Osteocyte (in vitro differentiated cells): Measurements from ENCODE around the gene TADA2B. TPM values are rescaled to one million over a fixed set of nuclear protein-coding genes. Genes with fewer than 3 reads are reported as not detected.

ENCODE experiments used
- DNase-seq: peaks from one replicate; pipeline ENCODE4 v3.0.0; 2021; ENCODE audit warnings: mixed read lengths; ENCODE audit not compliant: unreplicated experiment; ENCODE audit errors: extremely low spot score
- H3K27ac Mint-ChIP-seq: one replicate; pipeline ENCODE4 v1.8.0; 2021; ENCODE audit warnings: mild to moderate bottlenecking, mixed read lengths; ENCODE audit not compliant: unreplicated experiment
- H3K27me3 Mint-ChIP-seq: one replicate; pipeline ENCODE4 v1.8.0; 2021; ENCODE audit warnings: mixed read lengths; ENCODE audit not compliant: unreplicated experiment
- H3K36me3 Mint-ChIP-seq: one replicate; pipeline ENCODE4 v1.8.0; 2021; ENCODE audit warnings: mixed read lengths; ENCODE audit not compliant: unreplicated experiment
- H3K4me1 Mint-ChIP-seq: one replicate; pipeline ENCODE4 v1.8.0; 2021; ENCODE audit warnings: mixed read lengths; ENCODE audit not compliant: unreplicated experiment
- H3K4me3 Mint-ChIP-seq: one replicate; pipeline ENCODE4 v1.8.0; 2021; ENCODE audit warnings: mild to moderate bottlenecking, moderate library complexity, mixed read lengths; ENCODE audit not compliant: unreplicated experiment
- H3K9me3 Mint-ChIP-seq: one replicate; pipeline ENCODE4 v1.8.0; 2021; ENCODE audit warnings: mixed read lengths; ENCODE audit not compliant: unreplicated experiment
- CTCF ChIP-seq: fragments of 200-600 bp; sonication (generic); IDR thresholded peaks from 2 replicates; pipeline ENCODE4 v1.5.0; 2021; ENCODE audit warnings: antibody characterized with exemption, mild to moderate bottlenecking, moderate library complexity
- total RNA-seq: library from RNA; stranded (reverse); gene quantifications from 2 replicates; pipeline ENCODE4 v1.2.1, GENCODE V29; 2021

Gene TADA2B
- total RNA-seq, 1 donor from 2014 or later = 21.4 TPM

GRCh38 chr4:7025040-7025602 lies 18.1 kb upstream of the TADA2B start:
- Mint-ChIP-seq H3K9me3 (no peaks in the 10 kb centered on the region), H3K4me3 (no peak overlapping the region), H3K36me3 (peaks cover 28% of the 10 kb centered on the region), H3K27ac (no peak overlapping the region), H3K4me1 (peaks cover 31% of the 10 kb centered on the region), H3K27me3 (no peaks in the 10 kb centered on the region)
- DNase-seq = no peak
- TF ChIP-seq CTCF = no peak

- H3K4me1 Mint-ChIP-seq = peaks cover 26% of the 10 kb centered on the region
- H3K9me3 Mint-ChIP-seq = no peaks in the 10 kb centered on the region
- no peak for DNase-seq
- H3K27me3 Mint-ChIP-seq = no peaks in the 10 kb centered on the region
- H3K27ac Mint-ChIP-seq = no peak overlapping the region
- no peak overlapping the region for H3K4me3 Mint-ChIP-seq
- no peak for TF ChIP-seq CTCF
- peaks cover 36% of the 10 kb centered on the region for H3K36me3 Mint-ChIP-seq
These were observed 17.1 kb upstream of the TADA2B start for GRCh38 chr4:7026107-7026506.

- Mint-ChIP-seq H3K9me3 (no peaks in the 10 kb centered on the region), H3K27me3 (no peaks in the 10 kb centered on the region), H3K4me3 (no peak overlapping the region), H3K27ac (no peak overlapping the region), H3K36me3 (peaks cover 39% of the 10 kb centered on the region), H3K4me1 (peaks cover 26% of the 10 kb centered on the region)
- no peak for DNase-seq
- TF ChIP-seq CTCF = no peak
These were observed 15.9 kb upstream of the TADA2B start for GRCh38 chr4:7027284-7027683.

GRCh38 chr4:7027913-7028312 lies 15.3 kb upstream of the TADA2B start:
- no peak overlapping the region for H3K4me3 Mint-ChIP-seq
- no peaks in the 10 kb centered on the region for H3K27me3 Mint-ChIP-seq
- peaks cover 37% of the 10 kb centered on the region for H3K36me3 Mint-ChIP-seq
- no peaks in the 10 kb centered on the region for H3K9me3 Mint-ChIP-seq
- H3K4me1 Mint-ChIP-seq = peaks cover 27% of the 10 kb centered on the region
- no peak overlapping the region for H3K27ac Mint-ChIP-seq
- TF ChIP-seq CTCF = no peak
- no peak for DNase-seq

- Mint-ChIP-seq H3K27me3 (no peaks in the 10 kb centered on the region), H3K27ac (no peak overlapping the region)
These were observed 14.0 kb upstream of the TADA2B start for GRCh38 chr4:7029212-7029611.

More at GRCh38 chr4:7029212-7029611, 14.0 kb upstream of the TADA2B start:
- TF ChIP-seq CTCF = no peak
- Mint-ChIP-seq H3K4me3 (no peak overlapping the region), H3K36me3 (peaks cover 29% of the 10 kb centered on the region), H3K9me3 (no peaks in the 10 kb centered on the region), H3K4me1 (peaks cover 25% of the 10 kb centered on the region)
- DNase-seq = no peak
